ENCODE data around the gene RXYLT1.
A peak's percentile ranks its signal among the peaks of the same experiment; 100 is the strongest.
"Not testable (repeated sequence)": the region's sequence is repeated elsewhere in the genome, so short reads cannot be mapped to it uniquely, and the experiment has no call there.

RXYLT1 gene

GRCh38 chr12:63804746-63805145 is 25.0 kb downstream of the RXYLT1 start:
- no peak for DNase-seq

- DNase-seq: no peak
These were observed 26.3 kb downstream of the RXYLT1 start for GRCh38 chr12:63805704-63806672.

GRCh38 chr12:63808631-63809030 is 28.9 kb downstream of the RXYLT1 start:
- DNase-seq: no peak

- DNase-seq: no peak
These were observed 29.9 kb downstream of the RXYLT1 start for GRCh38 chr12:63809566-63809965.

DNA sequence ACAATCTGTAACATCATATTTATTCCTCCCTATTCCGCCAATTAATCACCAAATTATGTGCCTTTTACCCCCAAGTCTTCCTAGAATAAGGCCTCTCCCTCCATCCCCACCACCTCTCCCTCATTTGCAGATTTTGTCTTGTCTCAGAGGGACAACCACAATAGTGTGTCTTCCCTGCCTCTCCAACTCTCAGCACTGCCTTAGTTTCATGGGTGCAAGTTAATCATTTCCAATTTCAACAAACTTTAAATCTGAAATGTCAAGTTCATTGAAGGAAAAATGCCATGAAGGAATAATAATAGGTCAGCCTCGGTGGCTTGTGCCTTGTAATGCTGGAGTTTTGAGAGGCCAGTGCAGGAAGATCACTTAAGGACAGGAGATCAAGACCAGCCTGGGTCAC is 31.6 kb downstream of the RXYLT1 start:
- DNase-seq: no peak

DNA sequence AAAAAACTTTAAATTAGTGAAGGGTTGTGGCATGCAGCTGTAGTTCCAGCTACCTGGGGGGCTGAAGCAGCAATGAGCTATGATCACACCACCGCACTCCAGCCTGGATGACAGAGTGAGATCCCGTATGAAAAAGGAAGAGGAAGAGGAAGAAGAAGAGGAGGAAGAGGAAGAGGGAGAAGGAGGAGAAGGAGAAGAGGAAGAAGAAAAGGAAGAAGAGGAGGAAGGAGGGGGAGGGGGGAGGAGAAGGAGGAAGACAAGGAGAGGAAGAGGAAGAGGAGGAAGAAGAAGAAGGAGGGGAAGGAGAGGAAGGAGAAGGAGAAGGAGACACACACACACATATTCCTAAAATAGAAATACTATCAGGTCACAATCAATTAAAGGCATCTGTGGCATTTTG is 32.0 kb downstream of the RXYLT1 start:
- DNase-seq: no peak

- DNase-seq: no peak
These were observed 34.5 kb downstream of the RXYLT1 start for GRCh38 chr12:63814146-63814772.

- DNase-seq: no peak
These were observed 35.8 kb downstream of the RXYLT1 start for GRCh38 chr12:63815482-63815852.

DNA sequence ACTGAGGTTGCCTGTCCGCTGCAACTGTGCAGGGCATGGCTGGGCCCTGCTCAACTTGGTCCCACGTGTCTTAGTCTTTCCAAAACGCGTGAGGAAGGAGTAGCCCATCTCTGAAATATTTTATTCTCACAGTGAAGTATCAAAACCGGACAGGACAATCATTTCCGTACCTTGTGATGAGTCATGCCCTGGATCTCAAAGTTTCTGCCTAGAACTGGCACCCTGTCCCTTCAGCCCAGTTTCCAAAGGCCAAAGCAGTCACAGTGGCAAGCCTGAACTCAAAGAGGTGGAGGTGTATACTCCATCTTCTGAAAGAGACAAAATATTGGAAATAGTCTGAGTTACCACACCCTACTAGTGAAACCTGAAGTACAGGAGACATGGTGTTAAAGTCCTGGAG is 36.3 kb downstream of the RXYLT1 start:
- no peak for DNase-seq

GRCh38 chr12:63820427-63820826 is 40.7 kb downstream of the RXYLT1 start:
- DNase-seq: no peak

DNA sequence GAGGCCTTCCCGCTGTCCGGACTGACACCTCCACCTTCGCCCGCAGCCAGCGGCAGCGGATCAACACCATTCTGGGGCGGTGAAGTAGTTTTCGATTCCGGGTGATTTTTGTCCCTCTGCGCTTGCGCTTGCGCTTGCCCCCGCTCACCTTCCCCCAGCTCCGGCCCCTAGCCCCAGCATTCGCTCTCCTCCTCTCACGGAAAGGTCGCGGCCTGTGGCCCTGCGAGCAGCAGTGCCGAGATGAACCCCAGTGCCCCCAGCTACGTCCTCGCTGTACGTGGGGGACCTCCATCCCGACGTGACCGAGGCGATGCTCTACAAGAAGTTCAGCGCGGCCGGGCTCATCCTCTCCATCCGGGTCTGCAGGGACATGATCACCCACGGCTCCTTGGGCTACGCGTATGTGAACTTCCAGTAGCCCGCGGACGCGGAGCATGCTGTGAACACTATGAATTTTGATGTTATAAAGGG is 42.1 kb downstream of the RXYLT1 start:
- no peak for DNase-seq

DNA sequence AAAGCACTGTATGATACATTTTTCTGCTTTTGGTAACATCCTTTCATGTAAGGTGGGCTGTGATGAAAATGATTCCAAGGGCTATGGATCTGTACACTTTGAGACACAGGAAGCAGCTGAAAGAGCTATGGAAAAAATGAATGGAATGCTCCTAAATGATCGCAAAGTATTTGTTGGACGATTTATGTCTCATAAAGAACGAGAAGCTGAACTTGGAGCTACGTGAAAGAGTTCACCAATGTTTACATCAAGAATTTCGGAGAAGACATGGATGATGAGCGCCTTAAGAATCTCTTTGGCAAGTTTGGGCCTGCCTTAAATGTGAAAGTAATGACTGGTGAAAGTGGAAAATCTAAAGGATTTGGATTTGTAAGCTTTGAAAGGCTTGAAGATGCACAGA is 42.6 kb downstream of the RXYLT1 start:
- no peak for DNase-seq

- DNase-seq: no peak
These were observed 43.3 kb downstream of the RXYLT1 start for GRCh38 chr12:63823040-63823439.

DNA sequence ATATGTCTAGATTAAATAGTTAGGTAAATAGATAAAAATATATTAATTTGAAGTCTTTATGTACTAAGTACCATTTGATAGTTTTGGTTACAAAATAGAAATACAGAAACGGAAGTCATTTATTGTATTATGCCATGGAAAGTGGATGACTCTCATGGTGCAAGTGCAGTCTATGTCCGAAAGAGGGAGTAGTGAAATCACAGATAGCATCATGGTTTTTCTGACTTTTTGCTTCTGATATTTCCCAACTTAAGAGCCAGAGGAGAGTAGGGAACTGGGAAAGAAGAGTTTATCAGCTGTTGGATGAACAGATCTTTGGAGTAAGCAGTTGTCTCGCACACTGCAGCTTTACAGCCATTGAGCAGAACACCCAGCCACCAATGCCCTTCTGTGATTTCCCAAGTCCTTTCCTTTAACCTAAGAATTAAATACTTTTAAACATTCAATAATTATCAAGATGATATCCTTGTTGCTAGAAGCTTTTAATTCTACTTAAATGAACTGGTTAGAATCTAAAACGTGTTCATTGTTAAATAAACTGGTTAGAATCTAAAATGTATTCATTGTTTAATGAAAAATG is 46.4 kb downstream of the RXYLT1 start:
- DNase-seq: no peak

DNA sequence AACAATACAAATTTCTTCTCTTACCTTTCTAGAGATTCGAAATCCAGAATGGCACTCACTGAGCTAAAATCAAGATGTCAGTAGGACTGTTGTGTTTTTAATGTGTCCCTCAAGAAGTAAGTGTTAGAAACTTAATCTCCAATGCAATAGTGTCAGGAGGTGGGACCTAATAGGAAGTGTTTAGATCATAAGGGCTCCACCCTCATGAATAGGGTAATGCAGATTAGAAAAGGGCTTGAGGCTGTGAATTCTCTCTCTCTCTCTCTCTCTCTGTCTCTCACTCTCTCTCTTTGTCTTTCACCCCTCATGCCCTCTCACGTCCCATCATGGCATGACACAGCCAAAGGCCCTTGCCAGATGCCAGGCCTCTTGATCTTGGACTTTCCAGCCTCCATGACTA is 49.2 kb downstream of the RXYLT1 start:
- no peak for DNase-seq

DNA sequence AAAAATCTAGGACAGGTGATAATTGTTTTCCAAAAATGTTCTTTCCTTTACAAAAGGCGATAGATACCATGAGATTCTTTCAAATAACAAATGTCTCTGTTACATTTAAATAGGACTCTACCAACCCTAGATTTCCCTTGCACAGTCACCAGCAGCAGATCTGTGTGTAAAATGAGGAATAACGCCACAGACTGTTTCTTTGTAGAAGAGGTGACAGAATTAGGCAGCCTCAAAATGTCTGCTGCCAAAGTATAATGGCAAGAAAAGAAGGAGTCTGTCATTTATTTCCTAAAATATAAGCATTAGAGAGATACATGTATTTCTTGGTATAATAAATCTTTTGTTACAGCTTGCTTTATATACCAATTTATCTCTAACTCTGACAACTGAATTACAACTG is 56.3 kb downstream of the RXYLT1 start:
- no peak for DNase-seq

- no peak for DNase-seq
These were observed 57.2 kb downstream of the RXYLT1 start for GRCh38 chr12:63836936-63837335.

DNA sequence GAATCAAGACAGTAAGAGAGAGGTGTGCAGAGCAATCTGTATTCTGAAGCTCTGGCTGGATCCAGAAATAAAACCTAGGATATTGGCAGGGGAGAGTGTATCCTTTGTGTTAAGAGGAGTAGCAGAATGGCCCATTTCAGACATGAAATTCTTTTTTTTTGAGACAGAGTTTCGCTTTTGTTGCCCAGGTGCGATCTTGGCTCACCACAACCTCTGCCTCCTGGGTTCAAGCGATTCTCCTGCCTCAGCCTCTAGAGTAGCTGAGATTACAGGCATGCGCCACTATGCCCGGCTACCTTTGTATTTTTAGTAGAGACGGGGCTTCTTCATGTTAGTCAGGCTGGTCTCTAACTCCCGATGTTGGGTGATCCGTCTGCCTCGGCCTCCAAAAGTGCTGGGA is 58.7 kb downstream of the RXYLT1 start:
- DNase-seq: no peak

DNA sequence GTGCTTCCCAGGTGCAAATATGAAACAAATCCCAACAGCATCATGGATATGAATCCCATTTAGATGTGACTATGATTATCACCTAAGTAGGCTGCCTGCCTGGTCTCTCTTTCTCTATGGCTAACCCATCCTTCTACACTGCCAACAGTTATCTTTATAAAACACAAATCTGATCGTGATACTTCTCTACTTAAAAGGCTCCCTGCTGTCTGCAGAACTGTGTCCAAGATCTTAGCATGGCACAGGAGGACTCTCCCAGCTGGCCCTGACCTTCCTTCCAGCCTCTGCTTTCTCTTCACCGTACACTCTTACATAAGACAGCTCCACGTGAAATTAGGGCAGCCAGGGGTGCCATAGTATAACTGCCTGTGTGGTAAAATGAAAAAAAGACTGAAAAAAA is 61.3 kb downstream of the RXYLT1 start:
- DNase-seq: no peak

- DNase-seq: no peak
These were observed 61.9 kb downstream of the RXYLT1 start for GRCh38 chr12:63841571-63841970.

GRCh38 chr12:63842750-63843149 is 63.0 kb downstream of the RXYLT1 start:
- DNase-seq: not testable (repeated sequence)

DNA sequence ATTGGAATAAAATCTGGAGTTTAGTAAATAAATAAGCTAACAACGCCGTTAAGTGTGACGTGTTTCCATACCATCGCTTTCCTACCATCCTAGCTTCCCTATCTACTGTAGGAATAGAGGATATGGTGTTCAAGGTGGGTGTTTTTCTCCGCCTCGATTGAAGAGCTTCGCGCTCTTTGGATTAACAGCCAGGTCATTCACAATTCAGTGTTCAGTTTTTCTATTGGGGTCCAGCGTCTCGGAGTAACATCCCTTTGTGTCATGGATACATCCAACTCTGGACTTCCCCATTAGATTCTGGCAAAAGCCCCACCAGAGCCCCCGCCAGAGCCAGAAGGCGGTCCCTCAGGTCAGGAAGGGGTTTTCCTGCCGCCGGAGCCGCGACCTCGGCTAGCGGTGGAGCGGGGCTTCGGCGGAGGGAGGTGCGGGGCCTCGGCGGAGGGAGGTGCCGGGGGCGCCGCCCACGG is 63.6 kb downstream of the RXYLT1 start:
- no peak for DNase-seq

DNA sequence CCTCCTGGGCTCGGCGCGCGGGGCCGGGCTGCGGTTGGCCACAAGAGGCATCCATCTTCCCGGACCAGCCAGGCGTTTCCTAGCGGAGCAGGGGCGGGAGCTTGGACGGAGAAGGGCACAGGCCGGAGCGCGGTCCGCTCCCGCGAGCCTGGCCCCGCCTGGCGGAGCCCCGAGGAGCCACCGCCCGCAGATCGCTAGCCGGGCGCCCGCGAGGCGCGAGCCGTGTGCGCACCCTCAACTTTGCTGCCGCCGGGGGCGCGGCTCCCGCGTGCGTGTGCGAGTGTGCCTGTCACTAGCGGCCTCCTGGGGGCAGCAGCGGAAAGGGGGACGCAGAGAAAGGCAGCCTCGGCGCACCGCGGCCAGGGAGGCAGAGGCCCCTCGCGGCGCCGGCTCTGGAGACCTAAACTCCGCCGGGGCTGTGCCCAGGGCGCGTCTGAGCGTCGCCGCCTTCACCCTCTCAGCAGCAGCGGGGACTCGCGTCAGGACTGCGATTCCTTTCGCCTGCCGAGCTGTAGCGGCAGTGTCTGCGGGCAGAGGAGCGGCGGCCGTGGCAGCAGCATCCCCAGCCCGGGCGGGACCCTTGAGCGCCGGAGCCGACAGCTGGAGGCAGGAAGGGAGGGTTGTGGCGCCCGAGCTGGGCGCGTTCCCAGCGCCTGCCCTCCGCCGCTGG is 64.1 kb downstream of the RXYLT1 start:
- DNase-seq: peak; percentile 78
